ENCODE measurements around the gene MYCL.

GRCh38 chr1:39926343-39926793 lies 24.7 kb upstream of the MYCL start:
- no peak for TF ChIP-seq REST (IDR thresholded peaks at IDR 0.05; ENCODE audit: insufficient read depth in 1 of 2, low read depth in 2 of 2, low read length in 2 of 2)
- TF ChIP-seq POLR2AphosphoS5 (IDR thresholded peaks at IDR 0.05; ENCODE audit: low read depth, low read length), result no peak
- no peak for TF ChIP-seq TAF1 (IDR thresholded peaks at IDR 0.05; ENCODE audit: borderline replicate concordance, insufficient read depth, low read length)
- TF ChIP-seq FOXP2 (optimal IDR thresholded peaks at IDR 0.05; ENCODE audit: borderline replicate concordance, extremely low read depth, extremely low read length, insufficient read depth), result no peak
